WTC11 (cell line): ENCODE results near the gene SLC45A3. TPM values are rescaled to one million over a fixed set of nuclear protein-coding genes. Genes with fewer than 3 reads are reported as not detected.

Experiments used
- ATAC-seq: fragments of 200-7000 bp; cut with Tn5 transposase; 2 replicates; pipeline ENCODE4 v1.10.0; 2021; ENCODE audit warnings: mild to moderate bottlenecking, moderate library complexity
- CTCF ChIA-PET: fragments of 300-600 bp; sonication (Branson Sonifier 250); formaldehyde crosslinking; loops from one replicate; lab custom pipeline; 2021; ENCODE audit warnings: antibody characterized with exemption; lab: Charles Lee
- POLR2A ChIA-PET: fragments of 350-600 bp; sonication (Branson Sonifier 250); formaldehyde crosslinking; loops from one replicate; lab custom pipeline; 2021; ENCODE audit warnings: antibody characterized with exemption; lab: Charles Lee
- DNase-seq: peaks from one replicate; pipeline ENCODE4 v3.0.0; 2021; ENCODE audit warnings: low spot score
- H3K27ac Mint-ChIP-seq: 2 replicates; pipeline ENCODE4 v1.8.0; 2021; ENCODE audit warnings: mixed read lengths
- H3K27me3 Mint-ChIP-seq: 2 replicates; pipeline ENCODE4 v1.8.0; 2021; ENCODE audit warnings: low read depth, mild to moderate bottlenecking, moderate library complexity, mixed read lengths
- H3K36me3 Mint-ChIP-seq: 2 replicates; pipeline ENCODE4 v1.8.0; 2021; ENCODE audit warnings: mixed read lengths
- H3K4me1 Mint-ChIP-seq: 2 replicates; pipeline ENCODE4 v1.8.0; 2022; ENCODE audit warnings: mixed read lengths
- H3K4me3 Mint-ChIP-seq: 2 replicates; pipeline ENCODE4 v1.8.0; 2021; ENCODE audit warnings: mild to moderate bottlenecking, moderate library complexity, mixed read lengths
- H3K9me3 Mint-ChIP-seq: 2 replicates; pipeline ENCODE4 v1.8.0; 2021; ENCODE audit warnings: mixed read lengths
- E2F5 ChIP-seq: sonication (generic); formaldehyde crosslinking; IDR thresholded peaks from 2 replicates; pipeline ENCODE4 v1.8.1; 2022; ENCODE audit warnings: mild to moderate bottlenecking, moderate library complexity, missing genetic modification reagents
- ELF4 ChIP-seq: sonication (generic); formaldehyde crosslinking; IDR thresholded peaks from 2 replicates; pipeline ENCODE4 v1.8.1; 2022; ENCODE audit warnings: low read depth, mild to moderate bottlenecking, moderate library complexity, missing genetic modification reagents
- ESRRA ChIP-seq: sonication (generic); formaldehyde crosslinking; IDR thresholded peaks from 2 replicates; pipeline ENCODE4 v1.8.1; 2022; ENCODE audit warnings: mild to moderate bottlenecking, missing genetic modification reagents, borderline replicate concordance
- FOXP1 ChIP-seq: sonication (generic); formaldehyde crosslinking; IDR thresholded peaks from 2 replicates; pipeline ENCODE4 v1.8.0; 2022; ENCODE audit warnings: missing genetic modification reagents, mild to moderate bottlenecking, moderate library complexity, borderline replicate concordance
- FOXP4 ChIP-seq: sonication (generic); formaldehyde crosslinking; IDR thresholded peaks from 2 replicates; pipeline ENCODE4 v1.8.0; 2022; ENCODE audit warnings: mild to moderate bottlenecking, missing genetic modification reagents
- GTF2I ChIP-seq: fragments of 250-450 bp; sonication (Bioruptor Pico); conservative IDR thresholded peaks from 2 replicates; pipeline ENCODE4 v1.4.0; 2021; ENCODE audit warnings: mild to moderate bottlenecking
- IRF1 ChIP-seq: sonication (generic); formaldehyde crosslinking; IDR thresholded peaks from 2 replicates; pipeline ENCODE4 v1.8.0; 2023; ENCODE audit warnings: missing genetic modification reagents
- JAZF1 ChIP-seq: fragments of 250-450 bp; sonication (Bioruptor Pico); IDR thresholded peaks from 2 replicates; pipeline ENCODE4 v1.9.0; 2021; ENCODE audit warnings: moderate library complexity, mild to moderate bottlenecking, inconsistent platforms
- MYBL2 ChIP-seq: sonication (generic); formaldehyde crosslinking; IDR thresholded peaks from 2 replicates; pipeline ENCODE4 v1.8.1; 2023; ENCODE audit warnings: mild to moderate bottlenecking, moderate library complexity, missing genetic modification reagents
- OVOL2 ChIP-seq: fragments of 250-450 bp; sonication (Bioruptor Pico); IDR thresholded peaks from 2 replicates; pipeline ENCODE4 v1.9.0; 2021; ENCODE audit warnings: mild to moderate bottlenecking, borderline replicate concordance
- RELA ChIP-seq: sonication (generic); formaldehyde crosslinking; IDR thresholded peaks from 2 replicates; pipeline ENCODE4 v1.8.1; 2022; ENCODE audit warnings: missing genetic modification reagents, mild to moderate bottlenecking, borderline replicate concordance
- SMAD3 ChIP-seq: sonication (generic); formaldehyde crosslinking; IDR thresholded peaks from 2 replicates; pipeline ENCODE4 v1.8.0; 2022; ENCODE audit warnings: missing genetic modification reagents, mild to moderate bottlenecking, borderline replicate concordance
- TEAD4 ChIP-seq: sonication (generic); formaldehyde crosslinking; IDR thresholded peaks from 2 replicates; pipeline ENCODE4 v1.8.0; 2022; ENCODE audit warnings: mild to moderate bottlenecking, missing genetic modification reagents
- ZNF121 ChIP-seq: sonication (generic); formaldehyde crosslinking; IDR thresholded peaks from 2 replicates; pipeline ENCODE4 v1.8.0; 2023; ENCODE audit warnings: missing genetic modification reagents
- ZNF219 ChIP-seq: sonication (generic); formaldehyde crosslinking; IDR thresholded peaks from 2 replicates; pipeline ENCODE4 v1.8.0; 2023; ENCODE audit warnings: missing genetic modification reagents, mild to moderate bottlenecking, borderline replicate concordance
- ZNF232 ChIP-seq: sonication (generic); formaldehyde crosslinking; IDR thresholded peaks from 2 replicates; pipeline ENCODE4 v1.8.0; 2022; ENCODE audit warnings: mild to moderate bottlenecking, missing genetic modification reagents
- total RNA-seq: library from RNA; stranded (reverse); gene quantifications from 3 replicates; pipeline ENCODE4 v1.2.3, GENCODE V29; 2021
- TF ChIP-seq, protein P1 (sequence below): fragments of 250-450 bp; sonication (Bioruptor Pico); IDR thresholded peaks from 2 replicates; pipeline ENCODE4 v2.1.2; 2022; ENCODE audit warnings: mild to moderate bottlenecking, moderate library complexity
- TF ChIP-seq, protein P2 (sequence below): sonication (generic); formaldehyde crosslinking; IDR thresholded peaks from 2 replicates; pipeline ENCODE4 v1.8.1; 2023; ENCODE audit warnings: mild to moderate bottlenecking, missing genetic modification reagents, moderate library complexity
- TF ChIP-seq, protein P3 (sequence below): sonication (generic); formaldehyde crosslinking; IDR thresholded peaks from 2 replicates; pipeline ENCODE4 v1.8.1; 2022; ENCODE audit warnings: low read depth, missing genetic modification reagents, borderline replicate concordance
- TF ChIP-seq, protein P4 (sequence below): fragments of 200-600 bp; IDR thresholded peaks from 2 replicates; pipeline ENCODE4 v1.8.0; 2022; ENCODE audit warnings: antibody characterized with exemption
- TF ChIP-seq, protein P5 (sequence below): sonication (generic); formaldehyde crosslinking; conservative IDR thresholded peaks from 2 replicates; pipeline ENCODE4 v1.8.1; 2022; ENCODE audit warnings: mild to moderate bottlenecking, missing genetic modification reagents

Gene SLC45A3
- total RNA-seq, 1 experiment from 2014 or later: 15.2 TPM

GRCh38 chr1:205612556-205612955 is 67.8 kb downstream of the SLC45A3 start:
- TF ChIP-seq ESRRA (CRISPR knock-in tag) (no peak), ZNF232 (CRISPR knock-in tag) (no peak), OVOL2 (CRISPR knock-in tag) (no peak), IRF1 (CRISPR knock-in tag) (no peak), SMAD3 (CRISPR knock-in tag) (no peak), TEAD4 (CRISPR knock-in tag) (no peak), E2F5 (no peak), JAZF1 (no peak), ZNF121 (CRISPR knock-in tag) (no peak), FOXP1 (CRISPR knock-in tag) (no peak)
- TF ChIP-seq, protein P1, sequence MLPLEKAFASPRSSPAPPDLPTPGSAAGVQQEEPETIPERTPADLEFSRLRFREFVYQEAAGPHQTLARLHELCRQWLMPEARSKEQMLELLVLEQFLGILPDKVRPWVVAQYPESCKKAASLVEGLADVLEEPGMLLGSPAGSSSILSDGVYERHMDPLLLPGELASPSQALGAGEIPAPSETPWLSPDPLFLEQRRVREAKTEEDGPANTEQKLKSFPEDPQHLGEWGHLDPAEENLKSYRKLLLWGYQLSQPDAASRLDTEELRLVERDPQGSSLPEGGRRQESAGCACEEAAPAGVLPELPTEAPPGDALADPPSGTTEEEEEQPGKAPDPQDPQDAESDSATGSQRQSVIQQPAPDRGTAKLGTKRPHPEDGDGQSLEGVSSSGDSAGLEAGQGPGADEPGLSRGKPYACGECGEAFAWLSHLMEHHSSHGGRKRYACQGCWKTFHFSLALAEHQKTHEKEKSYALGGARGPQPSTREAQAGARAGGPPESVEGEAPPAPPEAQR (CRISPR knock-in tag): no peak
- TF ChIP-seq, protein P2, sequence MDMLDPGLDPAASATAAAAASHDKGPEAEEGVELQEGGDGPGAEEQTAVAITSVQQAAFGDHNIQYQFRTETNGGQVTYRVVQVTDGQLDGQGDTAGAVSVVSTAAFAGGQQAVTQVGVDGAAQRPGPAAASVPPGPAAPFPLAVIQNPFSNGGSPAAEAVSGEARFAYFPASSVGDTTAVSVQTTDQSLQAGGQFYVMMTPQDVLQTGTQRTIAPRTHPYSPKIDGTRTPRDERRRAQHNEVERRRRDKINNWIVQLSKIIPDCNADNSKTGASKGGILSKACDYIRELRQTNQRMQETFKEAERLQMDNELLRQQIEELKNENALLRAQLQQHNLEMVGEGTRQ (CRISPR knock-in tag): no peak
- TF ChIP-seq, all 79 proteins: peak for 0
- CTCF ChIA-PET: interaction anchor here (0.7 to 1.9 kb wide), 5 partner anchors 20 to 114 kb away, joined by 3 to 12 read pairs (median 3); no protein-coding TSS in a partner anchor
- no peaks in the 10 kb centered on the region for H3K27me3 Mint-ChIP-seq
- no peak overlapping the region for H3K4me3 Mint-ChIP-seq
- H3K27ac Mint-ChIP-seq: no peak overlapping the region
- no peaks in the 10 kb centered on the region for H3K9me3 Mint-ChIP-seq
- no peak for ATAC-seq
- H3K4me1 Mint-ChIP-seq: no peaks in the 10 kb centered on the region
- POLR2A ChIA-PET: no interaction called here
- H3K36me3 Mint-ChIP-seq: peaks cover 54% of the 10 kb centered on the region
- DNase-seq: no peak

DNA sequence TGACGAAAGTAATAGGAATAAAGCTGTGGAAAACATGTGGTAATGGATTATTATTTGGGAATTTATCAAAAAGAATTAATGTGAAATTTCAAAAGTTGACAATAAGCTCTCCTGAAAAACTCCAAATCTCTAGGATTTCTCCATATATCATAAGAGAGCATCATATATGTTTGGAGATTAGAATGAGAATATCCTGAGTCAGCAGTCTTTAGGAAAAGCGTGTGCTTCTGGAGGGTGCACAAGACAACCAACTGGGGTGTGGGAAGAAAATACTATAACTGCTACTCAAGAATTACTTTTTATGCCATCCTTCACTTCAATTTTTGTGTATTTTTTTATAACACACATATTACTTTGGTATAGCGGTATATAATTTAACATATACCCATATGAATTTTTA is 68.2 kb downstream of the SLC45A3 start:
- Mint-ChIP-seq H3K36me3 (peaks cover 57% of the 10 kb centered on the region), H3K27me3 (no peaks in the 10 kb centered on the region), H3K27ac (no peak overlapping the region), H3K4me3 (no peak overlapping the region), H3K9me3 (no peaks in the 10 kb centered on the region), H3K4me1 (no peaks in the 10 kb centered on the region)
- TF ChIP-seq, protein P3, sequence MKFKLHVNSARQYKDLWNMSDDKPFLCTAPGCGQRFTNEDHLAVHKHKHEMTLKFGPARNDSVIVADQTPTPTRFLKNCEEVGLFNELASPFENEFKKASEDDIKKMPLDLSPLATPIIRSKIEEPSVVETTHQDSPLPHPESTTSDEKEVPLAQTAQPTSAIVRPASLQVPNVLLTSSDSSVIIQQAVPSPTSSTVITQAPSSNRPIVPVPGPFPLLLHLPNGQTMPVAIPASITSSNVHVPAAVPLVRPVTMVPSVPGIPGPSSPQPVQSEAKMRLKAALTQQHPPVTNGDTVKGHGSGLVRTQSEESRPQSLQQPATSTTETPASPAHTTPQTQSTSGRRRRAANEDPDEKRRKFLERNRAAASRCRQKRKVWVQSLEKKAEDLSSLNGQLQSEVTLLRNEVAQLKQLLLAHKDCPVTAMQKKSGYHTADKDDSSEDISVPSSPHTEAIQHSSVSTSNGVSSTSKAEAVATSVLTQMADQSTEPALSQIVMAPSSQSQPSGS (CRISPR knock-in tag): no peak
- TF ChIP-seq GTF2I (CRISPR knock-in tag): no peak
- no peak for TF ChIP-seq ELF4 (CRISPR knock-in tag)
- TF ChIP-seq IRF1 (CRISPR knock-in tag): no peak
- TF ChIP-seq, protein P4, sequence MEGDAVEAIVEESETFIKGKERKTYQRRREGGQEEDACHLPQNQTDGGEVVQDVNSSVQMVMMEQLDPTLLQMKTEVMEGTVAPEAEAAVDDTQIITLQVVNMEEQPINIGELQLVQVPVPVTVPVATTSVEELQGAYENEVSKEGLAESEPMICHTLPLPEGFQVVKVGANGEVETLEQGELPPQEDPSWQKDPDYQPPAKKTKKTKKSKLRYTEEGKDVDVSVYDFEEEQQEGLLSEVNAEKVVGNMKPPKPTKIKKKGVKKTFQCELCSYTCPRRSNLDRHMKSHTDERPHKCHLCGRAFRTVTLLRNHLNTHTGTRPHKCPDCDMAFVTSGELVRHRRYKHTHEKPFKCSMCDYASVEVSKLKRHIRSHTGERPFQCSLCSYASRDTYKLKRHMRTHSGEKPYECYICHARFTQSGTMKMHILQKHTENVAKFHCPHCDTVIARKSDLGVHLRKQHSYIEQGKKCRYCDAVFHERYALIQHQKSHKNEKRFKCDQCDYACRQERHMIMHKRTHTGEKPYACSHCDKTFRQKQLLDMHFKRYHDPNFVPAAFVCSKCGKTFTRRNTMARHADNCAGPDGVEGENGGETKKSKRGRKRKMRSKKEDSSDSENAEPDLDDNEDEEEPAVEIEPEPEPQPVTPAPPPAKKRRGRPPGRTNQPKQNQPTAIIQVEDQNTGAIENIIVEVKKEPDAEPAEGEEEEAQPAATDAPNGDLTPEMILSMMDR: no peak
- no peak for TF ChIP-seq MYBL2 (CRISPR knock-in tag)
- no peak for TF ChIP-seq ZNF219
- TF ChIP-seq, protein P5, sequence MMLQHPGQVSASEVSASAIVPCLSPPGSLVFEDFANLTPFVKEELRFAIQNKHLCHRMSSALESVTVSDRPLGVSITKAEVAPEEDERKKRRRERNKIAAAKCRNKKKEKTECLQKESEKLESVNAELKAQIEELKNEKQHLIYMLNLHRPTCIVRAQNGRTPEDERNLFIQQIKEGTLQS (CRISPR knock-in tag): no peak
- no peak for TF ChIP-seq FOXP4 (CRISPR knock-in tag)
- no peak for TF ChIP-seq RELA (CRISPR knock-in tag)
- ChIA-PET CTCF (interaction anchor here (0.7 to 1.2 kb wide), 3 partner anchors 20 to 115 kb away, joined by 3 to 4 read pairs (median 3); no protein-coding TSS in a partner anchor), POLR2A (no interaction called here)
- ATAC-seq (no peak), DNase-seq (no peak)
